Fibroblast of skin of left quadriceps (primary cell): ENCODE data around the gene SBSN.
A peak's percentile ranks its signal among the peaks of the same experiment; 100 is the strongest.

Experiments used
- DNase-seq, 2 experiments: peaks; one replicate each; pipeline ENCODE4 v3.0.0-alpha.2; 2013; ENCODE audit warnings: low read depth in 2 of 2

The SBSN gene

GRCh38 chr19:35554076-35554475, 26.0 kb upstream of the SBSN start:
- DNase-seq = no peak

GRCh38 chr19:35553385-35554000, 25.4 kb upstream of the SBSN start:
- DNase-seq = no peak

- DNase-seq = no peak
These were observed 24.6 kb upstream of the SBSN start for GRCh38 chr19:35552534-35553384.

- DNase-seq = no peak
These were observed 23.1 kb upstream of the SBSN start for GRCh38 chr19:35551091-35551810.

GRCh38 chr19:35549879-35550523, 21.9 kb upstream of the SBSN start:
- no peak for DNase-seq

GRCh38 chr19:35549174-35549788, 21.2 kb upstream of the SBSN start:
- peak; percentile 39 to 49 for DNase-seq

GRCh38 chr19:35546532-35546931, 18.4 kb upstream of the SBSN start:
- DNase-seq = no peak

GRCh38 chr19:35545855-35546381, 17.8 kb upstream of the SBSN start:
- DNase-seq = no peak

GRCh38 chr19:35545001-35545854, 17.1 kb upstream of the SBSN start, which contains the start of gene TMEM147:
Gene TMEM147 (plus strand): TSS chr19:35545626. CDS start chr19:35545740, 114 bp downstream.
- DNase-seq = peak; percentile 63 to 70

- no peak for DNase-seq
These were observed 16.1 kb upstream of the SBSN start for GRCh38 chr19:35544110-35544802.

GRCh38 chr19:35543280-35544109, 15.4 kb upstream of the SBSN start:
- no peak for DNase-seq

- DNase-seq = no peak
These were observed 14.1 kb upstream of the SBSN start for GRCh38 chr19:35542209-35542608.

- no peak for DNase-seq
These were observed 12.3 kb upstream of the SBSN start for GRCh38 chr19:35540356-35540927.

- no peak for DNase-seq
These were observed 11.7 kb upstream of the SBSN start for GRCh38 chr19:35539850-35540249.

- no peak for DNase-seq
These were observed 11.2 kb upstream of the SBSN start for GRCh38 chr19:35539314-35539713.

- DNase-seq = no peak
These were observed 6.8 kb upstream of the SBSN start for GRCh38 chr19:35534803-35535480.

- no peak for DNase-seq
These were observed 5.8 kb upstream of the SBSN start for GRCh38 chr19:35533822-35534392.
